K562 (cell line): Measurements from ENCODE around the gene ABCF2. TPM values are rescaled to one million over a fixed set of nuclear protein-coding genes. Genes with fewer than 3 reads are reported as not detected.

Source experiments
- COPS2 ChIP-seq: fragments of 450-650 bp; conservative IDR thresholded peaks from 2 replicates; pipeline ENCODE4 v1.6.1; 2016; ENCODE audit warnings: mild to moderate bottlenecking, moderate library complexity
- CXXC5 ChIP-seq: fragments of 250-450 bp; sonication (Bioruptor Pico); IDR thresholded peaks from 2 replicates; pipeline ENCODE4 v1.8.0; 2022; ENCODE audit warnings: inconsistent platforms, mild to moderate bottlenecking, moderate library complexity
- DPF2 ChIP-seq: fragments of 450-650 bp; IDR thresholded peaks from 2 replicates; pipeline ENCODE4 v1.6.1; 2016
- ELF1 ChIP-seq: fragments of 200-800 bp; sonication (Bioruptor generic); IDR thresholded peaks from 2 replicates; pipeline ENCODE4 v1.6.1; 2016; ENCODE audit warnings: missing genetic modification characterization, missing compliant biosample characterization
- FOXA1 ChIP-seq: fragments of 450-650 bp; IDR thresholded peaks from 2 replicates; pipeline ENCODE4 v1.6.1; 2016; ENCODE audit warnings: mild to moderate bottlenecking, borderline replicate concordance
- HLTF ChIP-seq: fragments of 450-650 bp; IDR thresholded peaks from 2 replicates; pipeline ENCODE4 v1.6.1; 2016
- KDM1A ChIP-seq, 2 experiments: fragments of 450-650 bp; IDR thresholded peaks; 2 replicates each; pipeline ENCODE4 v1.6.1; 2016; ENCODE audit warnings: mild to moderate bottlenecking in 2 of 2
- NBN ChIP-seq: fragments of 450-650 bp; IDR thresholded peaks from 2 replicates; pipeline ENCODE4 v1.6.1; 2016; ENCODE audit warnings: low read depth, mild to moderate bottlenecking
- NFXL1 ChIP-seq: fragments of 450-650 bp; formaldehyde crosslinking; IDR thresholded peaks from 2 replicates; pipeline ENCODE4 v1.4.0; 2021; ENCODE audit warnings: mild to moderate bottlenecking
- PBX2 ChIP-seq, 2 experiments: IDR thresholded peaks in 1 of 2; conservative IDR thresholded peaks in 1 of 2; 2 replicates each; pipeline ENCODE4 v1.6.1; 2016; ENCODE audit warnings: low read depth in 2 of 2, mild to moderate bottlenecking in 1 of 2, missing compliant biosample characterization in 1 of 2, missing genetic modification characterization in 1 of 2, moderate library complexity in 1 of 2
- PML ChIP-seq: IDR thresholded peaks from 2 replicates; pipeline ENCODE4 v1.6.1; 2012; ENCODE audit warnings: low read length, inconsistent platforms
- SMC3 ChIP-seq: conservative IDR thresholded peaks from 2 replicates; pipeline ENCODE4 v1.6.1; 2011; ENCODE audit warnings: low read depth, low read length, improper control_type of control experiment; ENCODE audit not compliant: insufficient read depth
- TSC22D4 ChIP-seq: fragments of 450-650 bp; IDR thresholded peaks from 2 replicates; pipeline ENCODE4 v1.6.1; 2016; ENCODE audit warnings: missing genetic modification characterization, missing biosample characterization, control low read depth
- ZBTB7A ChIP-seq: IDR thresholded peaks from 2 replicates; pipeline ENCODE4 v1.6.1; 2011; ENCODE audit warnings: low read depth, mild to moderate bottlenecking, low read length, moderate library complexity, borderline replicate concordance; ENCODE audit not compliant: control insufficient read depth
- ZNF133 ChIP-seq: fragments of 250-450 bp; sonication (Bioruptor Pico); IDR thresholded peaks from 2 replicates; pipeline ENCODE4 v1.4.0; 2020; ENCODE audit warnings: mild to moderate bottlenecking
- ZNF232 ChIP-seq: sonication (generic); formaldehyde crosslinking; IDR thresholded peaks from 2 replicates; pipeline ENCODE4 v1.8.0; 2022; ENCODE audit warnings: mild to moderate bottlenecking, missing genetic modification reagents
- ZNF668 ChIP-seq: fragments of 250-450 bp; sonication (Bioruptor Pico); IDR thresholded peaks from 2 replicates; pipeline ENCODE4 v1.8.0; 2022; ENCODE audit warnings: mild to moderate bottlenecking, inconsistent platforms
- polyA plus RNA-seq, 8 experiments: library from polyadenylated mRNA; depleted of rRNA in 4 of 8; stranded (reverse) in 5 of 8; unstranded in 3 of 8; fragments of >200 nt; fragmentation: Nextera tagmentation in 2 of 8; fragmentation: Illumina TruSeq in 1 of 8; extraction: Ambion mirVana in 2 of 8; extraction: Trizol in 1 of 8; gene quantifications; 2 replicates each; pipeline versions ENCODE4 v1.2.1 to v1.2.3, GENCODE V29; 2011 to 2014; ENCODE audit warnings: inconsistent platforms in 1 of 8, missing spikeins in 1 of 8
- total RNA-seq, 7 experiments: library from RNA; depleted of rRNA in 6 of 7; stranded (reverse); fragments of >200 nt in 6 of 7; fragmentation: Illumina TruSeq in 2 of 7; extraction: Trizol in 2 of 7; gene quantifications; 2 replicates each; pipeline versions ENCODE4 v1.2.1 to v1.2.3, GENCODE V29; 2011 to 2021; ENCODE audit warnings: low replicate concordance in 1 of 7
- TF ChIP-seq, protein P1 (sequence below): fragments of 450-650 bp; formaldehyde crosslinking; IDR thresholded peaks from 2 replicates; pipeline ENCODE4 v1.4.0; 2020; ENCODE audit warnings: mild to moderate bottlenecking
- TF ChIP-seq, protein P2 (sequence below): fragments of 450-650 bp; IDR thresholded peaks from 2 replicates; pipeline ENCODE4 v1.7.0; 2016; ENCODE audit warnings: borderline replicate concordance
- TF ChIP-seq, protein P3 (sequence below): fragments of 250-450 bp; sonication (Bioruptor Pico); IDR thresholded peaks from 2 replicates; pipeline ENCODE4 v1.5.0; 2021; ENCODE audit warnings: mild to moderate bottlenecking, moderate library complexity

The ABCF2 gene
- total and polyA plus RNA-seq, 9 of the 15 experiments (the other 6 are each of a cell fraction or from before 2014, with no cell fraction given), result 62.1 to 224 (median 113) TPM

GRCh38 chr7:151168003-151168786 is 58.8 kb downstream of the ABCF2 start (continued):
- TF ChIP-seq ZNF668 (CRISPR knock-in tag), result no peak
- no peak for TF ChIP-seq PML
- no peak for TF ChIP-seq SMC3
- TF ChIP-seq ZNF232 (CRISPR knock-in tag), result no peak
- TF ChIP-seq PBX2 (CRISPR knock-in tag; IDR thresholded peaks at IDR 0.05; ENCODE audit: low read depth), result no peak
- TF ChIP-seq PBX2 (tag; conservative IDR thresholded peaks at IDR 0.05; ENCODE audit: low read depth), result no peak
- TF ChIP-seq, protein P1, sequence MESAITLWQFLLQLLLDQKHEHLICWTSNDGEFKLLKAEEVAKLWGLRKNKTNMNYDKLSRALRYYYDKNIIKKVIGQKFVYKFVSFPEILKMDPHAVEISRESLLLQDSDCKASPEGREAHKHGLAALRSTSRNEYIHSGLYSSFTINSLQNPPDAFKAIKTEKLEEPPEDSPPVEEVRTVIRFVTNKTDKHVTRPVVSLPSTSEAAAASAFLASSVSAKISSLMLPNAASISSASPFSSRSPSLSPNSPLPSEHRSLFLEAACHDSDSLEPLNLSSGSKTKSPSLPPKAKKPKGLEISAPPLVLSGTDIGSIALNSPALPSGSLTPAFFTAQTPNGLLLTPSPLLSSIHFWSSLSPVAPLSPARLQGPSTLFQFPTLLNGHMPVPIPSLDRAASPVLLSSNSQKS (CRISPR knock-in tag), result no peak
- no peak for TF ChIP-seq NBN
- TF ChIP-seq, protein P2, sequence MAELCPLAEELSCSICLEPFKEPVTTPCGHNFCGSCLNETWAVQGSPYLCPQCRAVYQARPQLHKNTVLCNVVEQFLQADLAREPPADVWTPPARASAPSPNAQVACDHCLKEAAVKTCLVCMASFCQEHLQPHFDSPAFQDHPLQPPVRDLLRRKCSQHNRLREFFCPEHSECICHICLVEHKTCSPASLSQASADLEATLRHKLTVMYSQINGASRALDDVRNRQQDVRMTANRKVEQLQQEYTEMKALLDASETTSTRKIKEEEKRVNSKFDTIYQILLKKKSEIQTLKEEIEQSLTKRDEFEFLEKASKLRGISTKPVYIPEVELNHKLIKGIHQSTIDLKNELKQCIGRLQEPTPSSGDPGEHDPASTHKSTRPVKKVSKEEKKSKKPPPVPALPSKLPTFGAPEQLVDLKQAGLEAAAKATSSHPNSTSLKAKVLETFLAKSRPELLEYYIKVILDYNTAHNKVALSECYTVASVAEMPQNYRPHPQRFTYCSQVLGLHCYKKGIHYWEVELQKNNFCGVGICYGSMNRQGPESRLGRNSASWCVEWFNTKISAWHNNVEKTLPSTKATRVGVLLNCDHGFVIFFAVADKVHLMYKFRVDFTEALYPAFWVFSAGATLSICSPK, result 0 out of 2 replicates have a peak, but pooled peaks have one; percentile 92
- TF ChIP-seq DPF2, result peak; percentile 65
- no peak for TF ChIP-seq KDM1A (IDR thresholded peaks at IDR 0.05)
- TF ChIP-seq NFXL1, result no peak
- TF ChIP-seq CXXC5 (CRISPR knock-in tag), result peak; percentile 76
- no peak for TF ChIP-seq COPS2
- no peak for TF ChIP-seq HLTF
- no peak for TF ChIP-seq FOXA1
- TF ChIP-seq, protein P3, sequence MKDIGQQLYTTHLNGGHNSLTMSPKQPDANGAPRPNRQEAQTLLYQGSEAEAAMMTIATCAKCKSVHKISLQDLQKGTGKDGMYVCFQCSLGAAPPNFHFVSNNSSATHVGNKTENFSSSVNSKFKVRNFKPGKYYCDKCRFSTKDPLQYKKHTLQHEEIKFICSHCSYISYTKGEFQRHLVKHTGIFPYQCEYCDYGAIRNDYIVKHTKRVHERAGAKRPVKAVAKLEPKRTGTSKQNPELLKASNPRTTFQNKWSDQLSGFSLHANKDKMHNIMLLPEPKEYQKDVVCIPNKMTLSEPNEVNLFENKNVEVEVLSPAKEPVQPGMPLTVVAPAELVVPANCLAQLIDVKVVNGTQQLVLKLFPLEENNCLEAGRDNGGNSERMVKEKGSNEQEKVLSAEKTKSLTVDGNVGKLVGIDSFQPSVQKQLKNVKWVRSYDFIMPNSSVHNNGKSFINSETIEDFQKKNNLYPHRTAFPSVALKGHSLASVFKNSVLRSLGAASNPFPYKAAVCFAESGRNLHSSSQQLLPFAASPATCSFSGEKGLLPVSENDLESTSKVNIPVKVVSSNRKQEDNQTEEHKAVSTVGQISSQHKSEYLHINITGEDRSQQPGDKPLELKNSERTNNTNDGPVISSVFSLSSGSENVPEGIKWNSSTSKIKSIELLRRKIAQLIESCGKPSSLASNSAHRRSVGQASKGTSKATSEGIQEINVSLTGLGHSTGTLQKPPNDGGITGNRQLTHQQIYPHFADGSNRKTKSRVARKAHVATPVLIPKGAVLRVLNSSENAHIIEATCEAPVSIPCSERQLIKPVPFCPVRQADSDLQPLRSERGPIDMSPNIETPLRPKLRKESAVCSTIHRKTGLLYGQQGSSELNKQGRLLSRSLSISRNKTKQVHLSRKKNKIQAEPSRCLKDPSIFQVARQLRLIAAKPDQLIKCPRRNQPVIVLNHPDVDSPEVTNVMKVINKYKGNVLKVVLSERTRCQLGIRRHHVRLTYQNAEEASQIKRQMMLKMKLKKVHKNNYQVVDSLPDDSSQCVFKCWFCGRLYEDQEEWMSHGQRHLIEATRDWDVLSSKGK (CRISPR knock-in tag), result no peak
- peak; percentile 83 for TF ChIP-seq ZBTB7A
- no peak for TF ChIP-seq ZNF133 (CRISPR knock-in tag)
- TF ChIP-seq ELF1 (tag), result no peak
- no peak for TF ChIP-seq TSC22D4 (tag)
